Endothelial cell of umbilical vein (primary cell): ENCODE results near the gene CRISPLD2.

ENCODE experiments used
- MYC ChIP-seq: IDR thresholded peaks from one replicate; pipeline ENCODE4 v1.6.1; 2011; ENCODE audit warnings: mild to moderate bottlenecking, low read depth, low read length
- TF ChIP-seq, protein P1 (sequence below), 2 donors: IDR thresholded peaks; 1 replicate in 1 of 2; 2 replicates in 1 of 2; pipeline ENCODE4 v1.5.1; 2011; ENCODE audit warnings: low read length in 2 of 2, mild to moderate bottlenecking in 2 of 2, moderate library complexity in 2 of 2, control low read depth in 1 of 2, inconsistent platforms in 1 of 2, low read depth in 1 of 2; ENCODE audit not compliant: insufficient read depth in 1 of 2; ENCODE audit errors: extremely low read depth in 1 of 2

GRCh38 chr16:84955427-84955826 lies 135.6 kb downstream of the CRISPLD2 start:
- TF ChIP-seq MYC = no peak
- TF ChIP-seq, protein P1, sequence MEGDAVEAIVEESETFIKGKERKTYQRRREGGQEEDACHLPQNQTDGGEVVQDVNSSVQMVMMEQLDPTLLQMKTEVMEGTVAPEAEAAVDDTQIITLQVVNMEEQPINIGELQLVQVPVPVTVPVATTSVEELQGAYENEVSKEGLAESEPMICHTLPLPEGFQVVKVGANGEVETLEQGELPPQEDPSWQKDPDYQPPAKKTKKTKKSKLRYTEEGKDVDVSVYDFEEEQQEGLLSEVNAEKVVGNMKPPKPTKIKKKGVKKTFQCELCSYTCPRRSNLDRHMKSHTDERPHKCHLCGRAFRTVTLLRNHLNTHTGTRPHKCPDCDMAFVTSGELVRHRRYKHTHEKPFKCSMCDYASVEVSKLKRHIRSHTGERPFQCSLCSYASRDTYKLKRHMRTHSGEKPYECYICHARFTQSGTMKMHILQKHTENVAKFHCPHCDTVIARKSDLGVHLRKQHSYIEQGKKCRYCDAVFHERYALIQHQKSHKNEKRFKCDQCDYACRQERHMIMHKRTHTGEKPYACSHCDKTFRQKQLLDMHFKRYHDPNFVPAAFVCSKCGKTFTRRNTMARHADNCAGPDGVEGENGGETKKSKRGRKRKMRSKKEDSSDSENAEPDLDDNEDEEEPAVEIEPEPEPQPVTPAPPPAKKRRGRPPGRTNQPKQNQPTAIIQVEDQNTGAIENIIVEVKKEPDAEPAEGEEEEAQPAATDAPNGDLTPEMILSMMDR (IDR thresholded peaks at IDR 0.05; ENCODE audit: extremely low read depth in 1 of 2, insufficient read depth in 1 of 2, low read depth in 1 of 2, low read length in 2 of 2) = no peak
